SK-N-SH (cell line): Measurements from ENCODE around the gene TNNC1. TPM values are rescaled to one million over a fixed set of nuclear protein-coding genes. Genes with fewer than 3 reads are reported as not detected.

ENCODE experiments used
- CTCF ChIA-PET: fragments of 300-600, 350-600 bp; formaldehyde crosslinking; extraction: SDS; loops from one replicate; lab custom pipeline; 2021; lab: Yijun Ruan, JAX
- POLR2A ChIA-PET: fragments of 350-600 bp; sonication (Branson Sonifier 250); formaldehyde crosslinking; extraction: SDS; loops from one replicate; lab custom pipeline; 2020; ENCODE audit warnings: antibody characterized with exemption, inconsistent platforms; lab: Yijun Ruan, JAX
- DNase-seq: peaks from one replicate; pipeline ENCODE4 v3.0.0; 2012
- H2AFZ ChIP-seq: fragments of 200-600 bp; sonication (generic); 2 replicates; pipeline ENCODE4 v1.8.1; 2016; ENCODE audit warnings: antibody characterized with exemption, mild to moderate bottlenecking, low read depth
- H3F3A ChIP-seq: fragments of 200-600 bp; sonication (generic); replicated peaks from 2 replicates; pipeline ENCODE3; 2016; ENCODE audit warnings: antibody characterized with exemption, mild to moderate bottlenecking; ENCODE audit not compliant: insufficient read depth
- H3K27ac ChIP-seq, 2 experiments: fragments of 200-500 bp in 1 of 2; fragments of 200-600 bp in 1 of 2; sonication (Bioruptor generic) in 1 of 2; sonication (generic), shearing (Covaris generic) in 1 of 2; 2 replicates each; pipeline versions ENCODE4 v1.5.1 to v1.6.1; 2014 to 2016; ENCODE audit warnings: low read depth in 2 of 2, inconsistent platforms in 1 of 2, low read length in 1 of 2, mild to moderate bottlenecking in 1 of 2, mixed read lengths in 1 of 2
- H3K27me3 ChIP-seq: fragments of 200-600 bp; sonication (generic), shearing (Covaris generic); 2 replicates; pipeline ENCODE4 v1.6.1; 2016; ENCODE audit warnings: mixed run types; ENCODE audit not compliant: insufficient read depth
- H3K36me3 ChIP-seq, 2 experiments: fragments of 200-500 bp in 1 of 2; fragments of 200-600 bp in 1 of 2; sonication (Bioruptor generic) in 1 of 2; sonication (generic) in 1 of 2; replicated peaks in 1 of 2; 2 replicates each; pipeline versions ENCODE3 to v1.5.1; 2014 to 2016; ENCODE audit warnings: low read length in 1 of 2, mild to moderate bottlenecking in 1 of 2; ENCODE audit not compliant: insufficient read depth in 2 of 2, control insufficient read depth in 1 of 2
- H3K4me1 ChIP-seq, 2 experiments: fragments of 200-500 bp in 1 of 2; fragments of 200-600 bp in 1 of 2; sonication (Bioruptor generic) in 1 of 2; sonication (generic), shearing (Covaris generic) in 1 of 2; 2 replicates each; pipeline versions ENCODE4 v1.5.1 to v1.6.1; 2014 to 2016; ENCODE audit warnings: low read depth in 1 of 2, low read length in 1 of 2, mixed run types in 1 of 2; ENCODE audit not compliant: insufficient read depth in 2 of 2, control insufficient read depth in 1 of 2
- H3K4me2 ChIP-seq: fragments of 200-600 bp; sonication (generic), shearing (Covaris generic); 2 replicates; pipeline ENCODE4 v1.6.1; 2017; ENCODE audit warnings: mixed run types
- H3K4me3 ChIP-seq, 2 experiments: fragments of 200-500 bp in 1 of 2; fragments of 200-600 bp in 1 of 2; sonication (Bioruptor generic) in 1 of 2; sonication (generic), shearing (Covaris generic) in 1 of 2; 2 replicates each; pipeline versions ENCODE4 v1.5.1 to v1.8.1; 2014 to 2016; ENCODE audit warnings: low read depth in 2 of 2, inconsistent platforms in 1 of 2, low read length in 1 of 2, mild to moderate bottlenecking in 1 of 2, mixed read lengths in 1 of 2, moderate library complexity in 1 of 2
- H3K79me2 ChIP-seq: fragments of 200-600 bp; sonication (generic); 2 replicates; pipeline ENCODE4 v1.8.1; 2017; ENCODE audit warnings: mild to moderate bottlenecking; ENCODE audit not compliant: insufficient read depth
- H3K9ac ChIP-seq: fragments of 200-600 bp; sonication (generic); 2 replicates; pipeline ENCODE4 v1.6.1; 2017; ENCODE audit warnings: mixed run types
- H3K9me2 ChIP-seq: fragments of 200-600 bp; sonication (generic); 2 replicates; pipeline ENCODE4 v1.6.1; 2017; ENCODE audit warnings: mixed run types
- H3K9me3 ChIP-seq: fragments of 200-600 bp; sonication (generic); 2 replicates; pipeline ENCODE4 v1.6.1; 2017; ENCODE audit warnings: mixed run types, mild to moderate bottlenecking, moderate library complexity
- H4K20me1 ChIP-seq: fragments of 200-600 bp; sonication (generic); 2 replicates; pipeline ENCODE4 v1.6.1; 2017; ENCODE audit warnings: mild to moderate bottlenecking, mixed run types; ENCODE audit not compliant: insufficient read depth
- CHD2 ChIP-seq: fragments of 150-350 bp; IDR thresholded peaks from 2 replicates; pipeline ENCODE4 v1.6.1; 2018; ENCODE audit warnings: low read length; ENCODE audit not compliant: partially characterized antibody
- FOXJ3 ChIP-seq: sonication (generic); formaldehyde crosslinking; IDR thresholded peaks from 2 replicates; pipeline ENCODE4 v1.5.1; 2020; ENCODE audit warnings: mild to moderate bottlenecking, missing genetic modification reagents
- GATA2 ChIP-seq: sonication (generic); formaldehyde crosslinking; IDR thresholded peaks from 2 replicates; pipeline ENCODE4 v1.5.0; 2020; ENCODE audit warnings: mild to moderate bottlenecking, missing genetic modification reagents
- NRF1 ChIP-seq: IDR thresholded peaks from 2 replicates; pipeline ENCODE4 v1.6.1; 2012; ENCODE audit warnings: low read depth, mild to moderate bottlenecking, low read length
- RAD21 ChIP-seq: IDR thresholded peaks from 2 replicates; pipeline ENCODE4 v1.6.1; 2012; ENCODE audit warnings: mild to moderate bottlenecking, low read length
- RFX5 ChIP-seq: IDR thresholded peaks from 2 replicates; pipeline ENCODE4 v1.6.1; 2012; ENCODE audit warnings: mild to moderate bottlenecking, improper control_type of control experiment, low read length
- RXRA ChIP-seq: IDR thresholded peaks from 2 replicates; pipeline ENCODE4 v1.4.0; 2012; ENCODE audit warnings: low read depth, mild to moderate bottlenecking, borderline replicate concordance
- SMC3 ChIP-seq: IDR thresholded peaks from 2 replicates; pipeline ENCODE4 v1.6.1; 2012; ENCODE audit warnings: low read depth, low read length, improper control_type of control experiment
- TAF1 ChIP-seq: IDR thresholded peaks from 2 replicates; pipeline ENCODE4 v1.6.1; 2012; ENCODE audit warnings: low read depth, mild to moderate bottlenecking, low read length, moderate library complexity, borderline replicate concordance
- TEAD4 ChIP-seq: IDR thresholded peaks from 2 replicates; pipeline ENCODE4 v1.4.0; 2012; ENCODE audit warnings: mild to moderate bottlenecking, borderline replicate concordance; ENCODE audit not compliant: insufficient read depth
- YY1 ChIP-seq: IDR thresholded peaks from 2 replicates; pipeline ENCODE4 v1.4.0; 2012; ENCODE audit warnings: low read depth, mild to moderate bottlenecking
- WGBS: methylation state at CpG from one replicate; pipeline ENCODE4 v1.1.6; 2017; ENCODE audit warnings: low lambda C conversion rate; 5-methylcytosine and 5-hydroxymethylcytosine counted together
- polyA plus RNA-seq, 3 experiments: library from polyadenylated mRNA; depleted of rRNA; stranded (reverse); fragments of >200 nt; gene quantifications; 2 replicates each; pipeline ENCODE4 v1.2.3, GENCODE V29; 2012
- TF ChIP-seq, protein P1 (sequence below): IDR thresholded peaks from 2 replicates; pipeline ENCODE4 v1.4.0; 2012; ENCODE audit warnings: low read depth
- TF ChIP-seq, protein P2 (sequence below): IDR thresholded peaks from 2 replicates; pipeline ENCODE4 v1.4.0; 2012; ENCODE audit warnings: low read depth, borderline replicate concordance
- TF ChIP-seq, protein P3 (sequence below): IDR thresholded peaks from 2 replicates; pipeline ENCODE4; 2012
- TF ChIP-seq, protein P4 (sequence below): IDR thresholded peaks from 2 replicates; pipeline ENCODE4 v1.4.0; 2012; ENCODE audit warnings: low read depth, borderline replicate concordance

TNNC1 gene
- polyA plus RNA-seq, 1 of the 3 experiments (the other 2 are of a cell fraction) = 2.6 TPM

DNA sequence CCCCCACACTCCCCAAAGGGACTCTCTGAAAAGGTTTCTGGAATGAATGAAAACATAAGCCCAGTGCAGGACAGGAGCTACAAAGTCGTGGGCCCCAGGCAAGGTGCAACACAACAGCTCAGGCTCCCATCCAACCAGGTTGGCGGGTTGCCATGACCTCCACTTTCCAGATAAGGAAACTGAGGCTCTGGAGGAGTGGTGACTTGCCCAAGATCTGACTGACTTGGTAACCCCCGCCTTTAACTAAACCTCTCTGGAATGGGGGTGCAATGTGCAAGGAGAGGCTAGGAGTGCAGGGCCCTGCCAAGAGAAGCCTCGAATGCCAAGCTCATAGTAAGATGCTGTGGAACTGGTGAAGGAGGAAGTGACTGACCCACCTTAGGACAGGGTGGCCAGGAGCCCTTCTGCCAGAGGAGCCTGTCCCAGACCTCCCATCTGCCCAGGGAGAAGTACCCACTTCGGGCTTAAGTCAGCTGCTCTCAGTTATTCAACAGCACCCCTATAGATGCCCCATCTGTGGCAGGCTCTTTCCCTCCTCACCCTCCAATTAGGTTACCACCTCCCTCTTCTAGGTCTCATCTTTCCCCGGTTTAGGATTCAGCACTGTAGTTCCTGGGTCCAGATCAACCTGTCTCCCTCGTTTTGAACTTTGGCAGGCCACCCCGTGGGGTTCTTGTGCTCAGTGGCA is 553 bp upstream of the TNNC1 start:
- DNase-seq = no peak
- H3K27ac ChIP-seq = no peak overlapping the region
- WGBS = 69% methylated on average over 8 of the region's 8 CpGs
- CTCF ChIA-PET = interaction anchor here (0.6 to 16.5 kb wide), 6 partner anchors 18 to 648 kb away, joined by 3 to 578 read pairs (median 4); no protein-coding TSS in a partner anchor
- TF ChIP-seq, protein P1, sequence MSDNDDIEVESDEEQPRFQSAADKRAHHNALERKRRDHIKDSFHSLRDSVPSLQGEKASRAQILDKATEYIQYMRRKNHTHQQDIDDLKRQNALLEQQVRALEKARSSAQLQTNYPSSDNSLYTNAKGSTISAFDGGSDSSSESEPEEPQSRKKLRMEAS = no peak
- no peak for TF ChIP-seq RXRA
- no peak for TF ChIP-seq RFX5
- no peak for TF ChIP-seq SMC3
- TF ChIP-seq, protein P2, sequence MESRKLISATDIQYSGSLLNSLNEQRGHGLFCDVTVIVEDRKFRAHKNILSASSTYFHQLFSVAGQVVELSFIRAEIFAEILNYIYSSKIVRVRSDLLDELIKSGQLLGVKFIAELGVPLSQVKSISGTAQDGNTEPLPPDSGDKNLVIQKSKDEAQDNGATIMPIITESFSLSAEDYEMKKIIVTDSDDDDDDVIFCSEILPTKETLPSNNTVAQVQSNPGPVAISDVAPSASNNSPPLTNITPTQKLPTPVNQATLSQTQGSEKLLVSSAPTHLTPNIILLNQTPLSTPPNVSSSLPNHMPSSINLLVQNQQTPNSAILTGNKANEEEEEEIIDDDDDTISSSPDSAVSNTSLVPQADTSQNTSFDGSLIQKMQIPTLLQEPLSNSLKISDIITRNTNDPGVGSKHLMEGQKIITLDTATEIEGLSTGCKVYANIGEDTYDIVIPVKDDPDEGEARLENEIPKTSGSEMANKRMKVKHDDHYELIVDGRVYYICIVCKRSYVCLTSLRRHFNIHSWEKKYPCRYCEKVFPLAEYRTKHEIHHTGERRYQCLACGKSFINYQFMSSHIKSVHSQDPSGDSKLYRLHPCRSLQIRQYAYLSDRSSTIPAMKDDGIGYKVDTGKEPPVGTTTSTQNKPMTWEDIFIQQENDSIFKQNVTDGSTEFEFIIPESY = no peak
- TF ChIP-seq NRF1 = no peak
- no peak for TF ChIP-seq GATA2 (CRISPR knock-in tag)
- no peak for TF ChIP-seq CHD2
- peaks cover 4% of the 10 kb centered on the region for H3F3A ChIP-seq
- peak overlapping the region; percentile 15; the same call in 1 of the 2 replicates for H3K9ac ChIP-seq
- H3K79me2 ChIP-seq = peaks cover 43% of the 10 kb centered on the region
- peak overlapping the region; percentile 99; the same call in 1 of the 2 replicates for H3K4me2 ChIP-seq
- no peaks in the 10 kb centered on the region for H3K9me3 ChIP-seq
- peaks cover 8 to 29% of the 10 kb centered on the region in 2 experiments for H3K4me1 ChIP-seq
- H2AFZ ChIP-seq = no peak overlapping the region
- no peak overlapping the region for H3K4me3 ChIP-seq
- no peaks in the 10 kb centered on the region for H3K27me3 ChIP-seq
- no peaks in the 10 kb centered on the region for H3K9me2 ChIP-seq
- POLR2A ChIA-PET = interaction anchor here (0.6 kb wide), 2 partner anchors 118 to 286 kb away, joined by 3 to 4 read pairs; no protein-coding TSS in a partner anchor
- peaks cover 18 to 22% of the 10 kb centered on the region in 2 experiments for H3K36me3 ChIP-seq
- H4K20me1 ChIP-seq = peaks cover 6% of the 10 kb centered on the region

DNA sequence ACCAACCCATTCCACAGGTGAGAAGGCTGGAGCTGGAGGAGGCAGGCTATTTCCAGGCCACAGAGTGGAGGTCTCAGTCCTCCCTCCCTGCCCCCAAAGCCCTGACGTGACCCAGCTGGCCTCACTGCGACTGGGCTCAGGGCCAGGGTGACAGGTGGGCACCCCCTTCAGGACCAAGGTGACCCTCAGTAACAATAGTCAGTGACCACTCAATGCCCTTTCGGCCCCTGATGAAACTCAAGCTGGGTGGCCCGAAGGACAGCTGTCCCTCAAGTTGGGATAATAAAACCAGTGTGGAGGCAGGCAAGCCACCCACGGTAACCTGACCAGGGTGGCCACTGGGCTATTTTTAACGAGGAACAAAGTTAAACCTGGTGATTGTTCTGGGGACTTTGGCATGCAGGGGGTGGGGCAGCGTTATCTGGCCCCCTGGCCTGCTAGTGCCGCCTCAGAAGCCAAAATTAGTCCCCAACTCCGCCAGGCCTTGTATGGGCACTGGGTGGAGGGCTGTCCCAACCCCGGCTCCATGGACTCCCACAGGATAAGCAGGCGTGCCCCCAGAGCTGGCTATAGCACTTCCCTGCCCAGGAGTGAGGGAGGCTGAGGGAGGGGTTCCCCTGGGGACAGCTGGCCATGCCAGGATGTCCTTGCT is 1.1 kb downstream of the TNNC1 start:
- Histone ChIP-seq H3K4me3 (no peak overlapping the region), H3K9me3 (no peaks in the 10 kb centered on the region), H3F3A (peaks cover 4% of the 10 kb centered on the region), H3K9ac (no peak overlapping the region), H3K4me1 (peaks cover 8 to 28% of the 10 kb centered on the region in 2 experiments), H4K20me1 (peaks cover 6% of the 10 kb centered on the region), H3K36me3 (peaks cover 2 to 5% of the 10 kb centered on the region in 2 experiments), H3K79me2 (peaks cover 26% of the 10 kb centered on the region), H3K9me2 (no peaks in the 10 kb centered on the region), H3K27ac (no peak overlapping the region), H3K4me2 (no peak overlapping the region), H2AFZ (no peak overlapping the region), H3K27me3 (no peaks in the 10 kb centered on the region)
- ChIA-PET CTCF (interaction anchor here (1.2 to 16.5 kb wide), 3 partner anchors 20 to 113 kb away, joined by 4 to 578 read pairs (median 5); no protein-coding TSS in a partner anchor), POLR2A (no interaction called here)
- WGBS = 72% methylated on average over 5 of the region's 11 CpGs
- no peak for DNase-seq
- TF ChIP-seq, protein P3, sequence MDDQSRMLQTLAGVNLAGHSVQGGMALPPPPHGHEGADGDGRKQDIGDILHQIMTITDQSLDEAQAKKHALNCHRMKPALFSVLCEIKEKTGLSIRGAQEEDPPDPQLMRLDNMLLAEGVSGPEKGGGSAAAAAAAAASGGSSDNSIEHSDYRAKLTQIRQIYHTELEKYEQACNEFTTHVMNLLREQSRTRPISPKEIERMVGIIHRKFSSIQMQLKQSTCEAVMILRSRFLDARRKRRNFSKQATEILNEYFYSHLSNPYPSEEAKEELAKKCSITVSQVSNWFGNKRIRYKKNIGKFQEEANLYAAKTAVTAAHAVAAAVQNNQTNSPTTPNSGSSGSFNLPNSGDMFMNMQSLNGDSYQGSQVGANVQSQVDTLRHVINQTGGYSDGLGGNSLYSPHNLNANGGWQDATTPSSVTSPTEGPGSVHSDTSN = no peak
- TF ChIP-seq TEAD4 (no peak), RAD21 (no peak), TAF1 (no peak), YY1 (no peak), FOXJ3 (CRISPR knock-in tag) (no peak)
- TF ChIP-seq, protein P2 = no peak
- TF ChIP-seq, protein P1 = no peak
- TF ChIP-seq, protein P4, sequence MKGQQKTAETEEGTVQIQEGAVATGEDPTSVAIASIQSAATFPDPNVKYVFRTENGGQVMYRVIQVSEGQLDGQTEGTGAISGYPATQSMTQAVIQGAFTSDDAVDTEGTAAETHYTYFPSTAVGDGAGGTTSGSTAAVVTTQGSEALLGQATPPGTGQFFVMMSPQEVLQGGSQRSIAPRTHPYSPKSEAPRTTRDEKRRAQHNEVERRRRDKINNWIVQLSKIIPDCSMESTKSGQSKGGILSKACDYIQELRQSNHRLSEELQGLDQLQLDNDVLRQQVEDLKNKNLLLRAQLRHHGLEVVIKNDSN = no peak
